ENCODE measurements around the gene CAST.
"Not testable (repeated sequence)": the region's sequence is repeated elsewhere in the genome, so short reads cannot be mapped to it uniquely, and the experiment has no call there.

Gene CAST

GRCh38 chr5:96780626-96781025 is 118.5 kb downstream of the CAST start:
- DNase-seq (ENCODE audit: low read depth, low spot score): no peak

GRCh38 chr5:96781031-96781971 is 119.1 kb downstream of the CAST start:
- no peak for DNase-seq (ENCODE audit: low read depth, low spot score)

GRCh38 chr5:96783326-96783725 is 121.2 kb downstream of the CAST start:
- no peak for DNase-seq (ENCODE audit: low read depth, low spot score)

- DNase-seq (ENCODE audit: low read depth, low spot score): no peak
Observed at GRCh38 chr5:96785326-96786109, 123.3 kb downstream of the CAST start.

- DNase-seq (ENCODE audit: low read depth, low spot score): no peak
Observed at GRCh38 chr5:96788112-96788749, 126.1 kb downstream of the CAST start.

GRCh38 chr5:96789794-96790330 is 127.7 kb downstream of the CAST start:
- no peak for DNase-seq (ENCODE audit: low read depth, low spot score)

GRCh38 chr5:96790961-96791504 is 128.9 kb downstream of the CAST start:
- no peak for DNase-seq (ENCODE audit: low read depth, low spot score)

GRCh38 chr5:96794757-96795156 is 132.6 kb downstream of the CAST start:
- no peak for DNase-seq (ENCODE audit: low read depth, low spot score)

- no peak for DNase-seq (ENCODE audit: low read depth, low spot score)
Observed at GRCh38 chr5:96795626-96796025, 133.4 kb downstream of the CAST start.

GRCh38 chr5:96796434-96796833 is 134.3 kb downstream of the CAST start:
- DNase-seq (ENCODE audit: low read depth, low spot score): no peak

- DNase-seq (ENCODE audit: low read depth, low spot score): not testable (repeated sequence)
Observed at GRCh38 chr5:96801718-96802117, 139.5 kb downstream of the CAST start.

- DNase-seq (ENCODE audit: low read depth, low spot score): no peak
Observed at GRCh38 chr5:96807075-96807654, 145.0 kb downstream of the CAST start.

- no peak for DNase-seq (ENCODE audit: low read depth, low spot score)
Observed at GRCh38 chr5:96808541-96808828, 146.3 kb downstream of the CAST start.

- no peak for DNase-seq (ENCODE audit: low read depth, low spot score)
Observed at GRCh38 chr5:96808868-96809558, 146.8 kb downstream of the CAST start.

- DNase-seq (ENCODE audit: low read depth, low spot score): no peak
Observed at GRCh38 chr5:96809921-96810320, 147.7 kb downstream of the CAST start.

GRCh38 chr5:96812851-96813250 is 150.7 kb downstream of the CAST start:
- no peak for DNase-seq (ENCODE audit: low read depth, low spot score)

GRCh38 chr5:96814041-96814440 is 151.9 kb downstream of the CAST start:
- DNase-seq (ENCODE audit: low read depth, low spot score): no peak

- peak; percentile 40 for DNase-seq (ENCODE audit: low read depth, low spot score)
Observed at GRCh38 chr5:96816411-96816939, 154.3 kb downstream of the CAST start.

- DNase-seq (ENCODE audit: low read depth, low spot score): no peak
Observed at GRCh38 chr5:96816991-96817390, 154.8 kb downstream of the CAST start.

- no peak for DNase-seq (ENCODE audit: low read depth, low spot score)
Observed at GRCh38 chr5:96817506-96817905, 155.3 kb downstream of the CAST start.
